Measurements from ENCODE around the gene DNPH1.

DNPH1 gene

DNA sequence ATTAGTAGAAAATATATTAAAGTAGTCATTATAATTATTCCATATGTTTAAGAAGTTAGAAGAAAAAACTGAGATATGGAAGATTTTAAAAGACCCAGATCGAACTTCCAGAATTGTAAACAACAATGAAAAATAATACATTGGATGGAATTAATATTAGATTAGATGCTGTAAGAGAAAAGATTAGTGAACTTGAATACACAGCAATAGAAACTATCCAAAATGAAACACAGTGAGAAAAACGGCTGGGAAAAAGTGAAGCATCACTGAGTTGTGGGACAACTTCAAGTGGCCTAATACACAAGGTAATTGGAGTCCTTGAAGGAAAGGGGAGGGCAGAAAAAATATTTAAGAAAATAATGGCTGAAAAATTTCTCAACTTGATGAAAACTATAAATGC lies 9.8 kb upstream of the DNPH1 start:
- Histone ChIP-seq H3K9me2 (ENCODE audit: low read depth, low read length) (no peaks in the 10 kb centered on the region), H4K20me1 (ENCODE audit: insufficient read depth, low read length) (no peaks in the 10 kb centered on the region), H3K27ac (ENCODE audit: low read depth, low read length, poor library complexity, severe bottlenecking) (no peak overlapping the region), H2AFZ (ENCODE audit: low read length) (no peak overlapping the region), H3K79me2 (ENCODE audit: insufficient read depth, low read length) (no peaks in the 10 kb centered on the region), H3K4me3 (ENCODE audit: low read depth, low read length, poor library complexity, severe bottlenecking) (no peak overlapping the region), H3K27me3 (ENCODE audit: insufficient read depth, low read length) (no peaks in the 10 kb centered on the region; the same call in 1 of the 2 replicates), H3F3A (ENCODE audit: insufficient read depth, low read length) (no peaks in the 10 kb centered on the region), H3K9me3 (ENCODE audit: low read length) (peaks cover 3% of the 10 kb centered on the region; the same call in 1 of the 2 replicates), H3K9ac (ENCODE audit: low read length) (no peak overlapping the region), H3K4me2 (ENCODE audit: low read length) (no peak overlapping the region), H3K4me1 (ENCODE audit: insufficient read depth, low read length, severe bottlenecking) (no peaks in the 10 kb centered on the region), H3K36me3 (ENCODE audit: insufficient read depth, low read length) (no peaks in the 10 kb centered on the region; the same call in 1 of the 2 replicates)
- TF ChIP-seq, protein P1, sequence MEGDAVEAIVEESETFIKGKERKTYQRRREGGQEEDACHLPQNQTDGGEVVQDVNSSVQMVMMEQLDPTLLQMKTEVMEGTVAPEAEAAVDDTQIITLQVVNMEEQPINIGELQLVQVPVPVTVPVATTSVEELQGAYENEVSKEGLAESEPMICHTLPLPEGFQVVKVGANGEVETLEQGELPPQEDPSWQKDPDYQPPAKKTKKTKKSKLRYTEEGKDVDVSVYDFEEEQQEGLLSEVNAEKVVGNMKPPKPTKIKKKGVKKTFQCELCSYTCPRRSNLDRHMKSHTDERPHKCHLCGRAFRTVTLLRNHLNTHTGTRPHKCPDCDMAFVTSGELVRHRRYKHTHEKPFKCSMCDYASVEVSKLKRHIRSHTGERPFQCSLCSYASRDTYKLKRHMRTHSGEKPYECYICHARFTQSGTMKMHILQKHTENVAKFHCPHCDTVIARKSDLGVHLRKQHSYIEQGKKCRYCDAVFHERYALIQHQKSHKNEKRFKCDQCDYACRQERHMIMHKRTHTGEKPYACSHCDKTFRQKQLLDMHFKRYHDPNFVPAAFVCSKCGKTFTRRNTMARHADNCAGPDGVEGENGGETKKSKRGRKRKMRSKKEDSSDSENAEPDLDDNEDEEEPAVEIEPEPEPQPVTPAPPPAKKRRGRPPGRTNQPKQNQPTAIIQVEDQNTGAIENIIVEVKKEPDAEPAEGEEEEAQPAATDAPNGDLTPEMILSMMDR (IDR thresholded peaks at IDR 0.05; ENCODE audit: low read length), result no peak
- no peak for TF ChIP-seq EZH2 (IDR thresholded peaks at IDR 0.05; ENCODE audit: borderline replicate concordance, low read length)

DNA sequence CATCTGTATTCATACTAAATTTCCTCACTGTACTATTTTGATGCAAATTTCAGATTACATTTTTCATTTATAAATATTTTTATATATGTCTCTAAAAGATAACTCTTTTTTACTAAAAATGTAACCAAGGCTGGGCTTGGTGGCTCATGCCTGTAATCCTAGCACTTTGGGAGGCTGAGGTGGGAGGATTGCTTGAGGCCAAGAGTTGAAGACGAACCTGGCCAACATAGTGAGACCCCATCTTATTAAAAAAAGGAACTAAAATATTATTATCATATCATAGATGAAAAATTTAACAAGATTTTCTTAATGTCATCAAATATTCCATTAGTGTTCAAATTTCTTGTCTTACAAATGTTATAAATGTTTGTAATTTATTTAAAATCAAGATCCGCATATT lies 6.6 kb upstream of the DNPH1 start:
- Histone ChIP-seq H3K27ac (ENCODE audit: low read depth, low read length, poor library complexity, severe bottlenecking) (no peak overlapping the region), H3K4me2 (ENCODE audit: low read length) (no peak overlapping the region), H4K20me1 (ENCODE audit: insufficient read depth, low read length) (no peaks in the 10 kb centered on the region), H3K9me3 (ENCODE audit: low read length) (peaks cover 3% of the 10 kb centered on the region; the same call in 1 of the 2 replicates), H2AFZ (ENCODE audit: low read length) (no peak overlapping the region), H3K9me2 (ENCODE audit: low read depth, low read length) (no peaks in the 10 kb centered on the region), H3K27me3 (ENCODE audit: insufficient read depth, low read length) (no peaks in the 10 kb centered on the region; the same call in 1 of the 2 replicates), H3K4me1 (ENCODE audit: insufficient read depth, low read length, severe bottlenecking) (no peaks in the 10 kb centered on the region), H3K9ac (ENCODE audit: low read length) (no peak overlapping the region), H3F3A (ENCODE audit: insufficient read depth, low read length) (no peaks in the 10 kb centered on the region), H3K4me3 (ENCODE audit: low read depth, low read length, poor library complexity, severe bottlenecking) (no peak overlapping the region), H3K79me2 (ENCODE audit: insufficient read depth, low read length) (no peaks in the 10 kb centered on the region), H3K36me3 (ENCODE audit: insufficient read depth, low read length) (no peaks in the 10 kb centered on the region; the same call in 1 of the 2 replicates)
- TF ChIP-seq, protein P1 (IDR thresholded peaks at IDR 0.05; ENCODE audit: low read length), result no peak
- TF ChIP-seq EZH2 (IDR thresholded peaks at IDR 0.05; ENCODE audit: borderline replicate concordance, low read length), result no peak

DNA sequence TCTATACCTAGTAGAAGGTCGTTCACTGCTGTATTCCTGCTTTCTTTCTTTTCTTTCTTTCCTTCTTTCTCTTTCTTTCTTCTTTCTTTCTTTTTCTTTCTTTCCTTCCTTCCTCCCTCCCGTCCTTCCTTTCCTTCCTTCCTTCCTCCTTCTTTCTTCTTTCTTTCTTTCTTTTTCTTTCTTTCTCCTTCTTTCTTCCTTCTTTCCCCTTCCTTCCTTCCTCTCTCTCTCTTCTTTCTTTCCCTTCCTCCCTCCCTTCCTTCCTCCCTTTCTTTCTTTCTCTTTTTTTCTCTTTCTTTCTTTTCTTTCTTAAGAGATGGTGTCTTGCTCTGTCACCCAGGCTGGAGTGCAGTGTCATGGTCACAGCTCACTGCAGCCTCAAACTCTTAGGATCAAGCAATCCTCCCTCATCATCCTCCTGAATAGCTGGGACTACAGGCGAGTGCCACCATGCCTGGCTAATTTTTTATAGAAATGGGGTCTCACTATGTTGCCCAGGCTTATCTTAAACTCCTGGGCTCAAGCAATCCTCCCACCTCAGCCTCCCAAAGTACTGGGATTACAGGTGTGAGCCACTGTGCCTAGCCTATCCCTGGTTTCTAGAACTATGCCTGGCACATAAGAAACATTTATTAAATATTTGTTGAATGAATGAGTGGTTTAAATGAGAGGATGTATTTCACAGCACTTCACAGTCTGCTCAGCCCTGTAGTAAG lies 2.6 kb upstream of the DNPH1 start:
- Histone ChIP-seq H2AFZ (ENCODE audit: low read length) (no peak overlapping the region), H3K27me3 (ENCODE audit: insufficient read depth, low read length) (no peaks in the 10 kb centered on the region; the same call in 1 of the 2 replicates), H3K4me1 (ENCODE audit: insufficient read depth, low read length, severe bottlenecking) (peaks cover 17% of the 10 kb centered on the region), H3K9ac (ENCODE audit: low read length) (no peak overlapping the region), H3K4me2 (ENCODE audit: low read length) (no peak overlapping the region), H3K9me2 (ENCODE audit: low read depth, low read length) (no peaks in the 10 kb centered on the region), H3K36me3 (ENCODE audit: insufficient read depth, low read length) (no peaks in the 10 kb centered on the region), H3K9me3 (ENCODE audit: low read length) (no peaks in the 10 kb centered on the region), H4K20me1 (ENCODE audit: insufficient read depth, low read length) (no peaks in the 10 kb centered on the region), H3K4me3 (ENCODE audit: low read depth, low read length, poor library complexity, severe bottlenecking) (no peak overlapping the region), H3F3A (ENCODE audit: insufficient read depth, low read length) (no peaks in the 10 kb centered on the region), H3K27ac (ENCODE audit: low read depth, low read length, poor library complexity, severe bottlenecking) (no peak overlapping the region), H3K79me2 (ENCODE audit: insufficient read depth, low read length) (no peaks in the 10 kb centered on the region)
- TF ChIP-seq EZH2 (IDR thresholded peaks at IDR 0.05; ENCODE audit: borderline replicate concordance, low read length), result no peak
- TF ChIP-seq, protein P1 (IDR thresholded peaks at IDR 0.05; ENCODE audit: low read length), result no peak

Data from OCI-LY1 (cell line).